Measurements from ENCODE around the gene RBBP9.
"Not testable (repeated sequence)": the region's sequence is repeated elsewhere in the genome, so short reads cannot be mapped to it uniquely, and the experiment has no call there.

- TF ChIP-seq CTCF (IDR thresholded peaks at IDR 0.05; ENCODE audit: borderline replicate concordance, extremely low read depth, low read length, poor library complexity, severe bottlenecking); EZH2 (IDR thresholded peaks at IDR 0.05; ENCODE audit: borderline replicate concordance, low read depth, low read length, severe bottlenecking): not testable (repeated sequence)
These were observed 29.7 kb upstream of the RBBP9 start for GRCh38 chr20:18526761-18527160.
